ENCODE measurements around the gene EXOSC2. TPM values are rescaled to one million over a fixed set of nuclear protein-coding genes. Genes with fewer than 3 reads are reported as not detected.
A peak's percentile ranks its signal among the peaks of the same experiment; 100 is the strongest.

EXOSC2 gene
- total and polyA plus RNA-seq, 2 of the 8 experiments (the other 6 are each of a cell fraction or from before 2014, with no cell fraction given) = 47.8 to 93.6 TPM

- TF ChIP-seq USF2 (IDR thresholded peaks at IDR 0.05; ENCODE audit: low read length) (no peak), EGR1 (IDR thresholded peaks at IDR 0.05; ENCODE audit: borderline replicate concordance, low read depth, low read length) (peak; percentile 41; the same call in 1 of the 2 replicates), E2F6 (IDR thresholded peaks at IDR 0.05) (peak; percentile 96), MAFK (IDR thresholded peaks at IDR 0.05; ENCODE audit: low read depth, low read length) (no peak), EZH2 (IDR thresholded peaks at IDR 0.05; ENCODE audit: low read depth, low read length, severe bottlenecking) (peak; percentile 78)
Measured at GRCh38 chr9:130658893-130659698, 34.5 kb upstream of the EXOSC2 start (continued).

Measured in H1 (cell line).